ENCODE measurements around the gene DAAM2. TPM values are rescaled to one million over a fixed set of nuclear protein-coding genes. Genes with fewer than 3 reads are reported as not detected.

Gene DAAM2
- total and polyA plus RNA-seq, 4 donors = 1.9 to 17.0 (median 4.4) TPM

GRCh38 chr6:39836606-39837005, 44.4 kb downstream of the DAAM2 start:
- Histone ChIP-seq H3K4me1 (ENCODE audit: control insufficient read depth in 4 of 4, insufficient read depth in 4 of 4, low read length in 3 of 4) (no peaks in the 10 kb centered on the region), H3K9me3 (ENCODE audit: control insufficient read depth in 4 of 4, low read length in 3 of 4) (no peaks in the 10 kb centered on the region), H3K9ac (ENCODE audit: low read depth in 1 of 2, low read length in 2 of 2) (no peak overlapping the region), H3K27me3 (ENCODE audit: control insufficient read depth in 4 of 4, insufficient read depth in 4 of 4, low read length in 3 of 4) (no peaks in the 10 kb centered on the region), H3K36me3 (ENCODE audit: control insufficient read depth in 4 of 4, insufficient read depth in 3 of 4, low read depth in 1 of 4, low read length in 3 of 4) (no peaks in the 10 kb centered on the region), H3K27ac (ENCODE audit: low read depth in 1 of 2, low read length in 2 of 2) (no peak overlapping the region), H3K4me3 (ENCODE audit: low read depth in 1 of 3, low read length in 3 of 3) (no peak overlapping the region)
- TF ChIP-seq YY1 (IDR thresholded peaks at IDR 0.05) (no peak), NR2F2 (IDR thresholded peaks at IDR 0.05) (no peak), JUND (IDR thresholded peaks at IDR 0.05) (no peak), GABPA (IDR thresholded peaks at IDR 0.05 in 1 of 2, conservative IDR thresholded peaks at IDR 0.05 in 1 of 2) (no peak), EGR1 (IDR thresholded peaks at IDR 0.05; ENCODE audit: low read depth in 2 of 2) (no peak), FOXA2 (IDR thresholded peaks at IDR 0.05) (no peak), REST (IDR thresholded peaks at IDR 0.05) (no peak), ZBTB33 (IDR thresholded peaks at IDR 0.05) (no peak), SP1 (IDR thresholded peaks at IDR 0.05) (no peak), HNF4G (IDR thresholded peaks at IDR 0.05) (no peak), TAF1 (conservative IDR thresholded peaks at IDR 0.05) (no peak), ATF3 (IDR thresholded peaks at IDR 0.05) (no peak), HNF4A (conservative IDR thresholded peaks at IDR 0.05) (no peak), MAX (IDR thresholded peaks at IDR 0.05) (no peak), RXRA (IDR thresholded peaks at IDR 0.05) (no peak), FOXA1 (IDR thresholded peaks at IDR 0.05) (no peak), CTCF (IDR thresholded peaks at IDR 0.05; ENCODE audit: low read depth, low read length, missing input control) (no peak), RAD21 (IDR thresholded peaks at IDR 0.05) (no peak)
- WGBS = 76% methylated on average over 4 of the region's 4 CpGs
- no peak for DNase-seq (ENCODE audit: low spot score)

All from liver (tissue), 9 donors.